Endothelial cell of umbilical vein (primary cell): ENCODE results near the gene ZNF687. TPM values are rescaled to one million over a fixed set of nuclear protein-coding genes. Genes with fewer than 3 reads are reported as not detected.

ENCODE experiments used
- BruUV-seq: library from RNA; stranded (reverse); fragments of 400-500 nt; replicated peaks from 2 replicates; lab custom pipeline; 2021; lab: Mats Ljungman, UMichigan
- CTCF ChIA-PET: fragments of 300-600, 350-600 bp; sonication (Branson Sonifier 250); formaldehyde crosslinking; loops from one replicate; lab custom pipeline; 2021; ENCODE audit warnings: antibody characterized with exemption, inconsistent platforms; lab: Charles Lee
- POLR2A ChIA-PET: fragments of 300-600, 350-600 bp; sonication (Branson Sonifier 250); formaldehyde crosslinking; loops from one replicate; lab custom pipeline; 2021; ENCODE audit warnings: antibody characterized with exemption, inconsistent platforms; lab: Charles Lee
- DNase-seq: peaks from one replicate; pipeline ENCODE4 v3.0.0-alpha.2; 2011; ENCODE audit warnings: low read depth, low spot score
- FAIRE-seq: peaks from 2 replicates; lab custom pipeline; 2011; peaks lifted over from hg19 to GRCh38; lab: Jason Lieb, UNC
- H2AFZ ChIP-seq: 2 replicates; pipeline ENCODE4 v1.6.0; 2012; ENCODE audit warnings: low read depth, low read length, control low read depth, inconsistent platforms
- H3K27ac ChIP-seq: 2 replicates; pipeline ENCODE4 v1.5.1; 2011; ENCODE audit warnings: low read depth, mild to moderate bottlenecking, control low read depth, low read length, moderate library complexity; ENCODE audit not compliant: insufficient read depth
- H3K27me3 ChIP-seq, 2 experiments: 2 replicates each; pipeline versions ENCODE4 v1.6.0 to v1.6.1; 2011; ENCODE audit warnings: low read length in 2 of 2, mixed read lengths in 1 of 2; ENCODE audit not compliant: control insufficient read depth in 2 of 2, insufficient read depth in 2 of 2
- H3K36me3 ChIP-seq, 2 experiments: 2 replicates in 1 of 2; 3 replicates in 1 of 2; pipeline ENCODE4 v1.5.1; 2011; ENCODE audit warnings: low read length in 2 of 2, mild to moderate bottlenecking in 1 of 2, moderate library complexity in 1 of 2; ENCODE audit not compliant: control insufficient read depth in 2 of 2, insufficient read depth in 2 of 2; ENCODE audit errors: extremely low read depth in 1 of 2
- H3K4me1 ChIP-seq: 3 replicates; pipeline ENCODE4 v1.5.1; 2011; ENCODE audit warnings: mild to moderate bottlenecking, low read length; ENCODE audit not compliant: control insufficient read depth, insufficient read depth; ENCODE audit errors: extremely low read depth
- H3K4me2 ChIP-seq: 2 replicates; pipeline ENCODE4 v1.6.1; 2011; ENCODE audit warnings: low read length, control low read depth, mixed read lengths; ENCODE audit not compliant: insufficient read depth
- H3K4me3 ChIP-seq, 3 experiments: fragments of 200-600 bp in 1 of 3; sonication (generic), shearing (Covaris generic) in 1 of 3; replicated peaks in 1 of 3; 2 replicates each; pipeline ENCODE4 v1.5.1; 2011 to 2016; ENCODE audit warnings: control low read depth in 3 of 3, low read length in 3 of 3, mild to moderate bottlenecking in 2 of 3, inconsistent platforms in 1 of 3, low read depth in 1 of 3, moderate library complexity in 1 of 3; ENCODE audit not compliant: insufficient read depth in 1 of 3
- H3K79me2 ChIP-seq: 2 replicates; pipeline ENCODE4 v1.6.0; 2012; ENCODE audit warnings: low read length, inconsistent platforms; ENCODE audit not compliant: control insufficient read depth, insufficient read depth
- H3K9ac ChIP-seq: replicated peaks from 2 replicates; pipeline ENCODE3; 2011; ENCODE audit warnings: low read length, control low read depth; ENCODE audit not compliant: insufficient read depth; ENCODE audit errors: extremely low read depth
- H3K9me1 ChIP-seq: replicated peaks from 3 replicates; pipeline ENCODE4 v1.6.0; 2011; ENCODE audit warnings: mild to moderate bottlenecking, low read length; ENCODE audit not compliant: control insufficient read depth, insufficient read depth; ENCODE audit errors: extremely low read depth
- H3K9me3 ChIP-seq: replicated peaks from 2 replicates; pipeline ENCODE4 v1.5.1; 2012; ENCODE audit warnings: low read length, inconsistent platforms; ENCODE audit not compliant: control insufficient read depth, insufficient read depth
- H4K20me1 ChIP-seq: replicated peaks from 2 replicates; pipeline ENCODE3; 2011; ENCODE audit warnings: mild to moderate bottlenecking, low read length; ENCODE audit not compliant: control insufficient read depth, insufficient read depth; ENCODE audit errors: extremely low read depth
- CTCF ChIP-seq, 2 donors: IDR thresholded peaks; 1 replicate in 1 of 2; 2 replicates in 1 of 2; pipeline ENCODE4 v1.5.1; 2011; ENCODE audit warnings: low read length in 2 of 2, mild to moderate bottlenecking in 2 of 2, moderate library complexity in 2 of 2, control low read depth in 1 of 2, inconsistent platforms in 1 of 2, low read depth in 1 of 2; ENCODE audit not compliant: insufficient read depth in 1 of 2; ENCODE audit errors: extremely low read depth in 1 of 2
- EZH2 ChIP-seq: IDR thresholded peaks from 2 replicates; pipeline ENCODE4 v1.6.1; 2012; ENCODE audit warnings: borderline replicate concordance, low read depth, mild to moderate bottlenecking, moderate library complexity, low read length, inconsistent platforms; ENCODE audit not compliant: severe bottlenecking
- MYC ChIP-seq: IDR thresholded peaks from one replicate; pipeline ENCODE4 v1.6.1; 2011; ENCODE audit warnings: mild to moderate bottlenecking, low read depth, low read length
- POLR2AphosphoS5 ChIP-seq: IDR thresholded peaks from 2 replicates; pipeline ENCODE4 v1.6.1; 2012; ENCODE audit warnings: low read depth, mild to moderate bottlenecking, control low read depth, low read length, moderate library complexity; ENCODE audit not compliant: insufficient read depth
- dilution Hi-C: fragments of 300-500 bp; cut with MboI; formaldehyde crosslinking; loops from one replicate; pipeline ENCODE4 v1.15.0; 2019; ENCODE audit warnings: low sequenced_read_pairs; ENCODE audit not compliant: extremely low pct_ligation_motif_present
- intact Hi-C: fragments of 100-400 bp; cut with micrococcal nuclease; formaldehyde crosslinking; loops from one replicate; pipeline ENCODE4 v1.10.0; 2022
- polyA plus RNA-seq, 4 experiments: library from polyadenylated mRNA; depleted of rRNA in 3 of 4; stranded (reverse) in 3 of 4; unstranded in 1 of 4; fragments of >200 nt; gene quantifications; 2 replicates each; pipeline versions ENCODE4 v1.2.1 to v1.2.3, GENCODE V29; 2011 to 2012; ENCODE audit warnings: missing spikeins in 1 of 4
- total RNA-seq: library from RNA; stranded (reverse); gene quantifications from 2 replicates; pipeline ENCODE4 v1.2.3, GENCODE V29; 2021

The ZNF687 gene
- total and polyA plus RNA-seq, 2 donors (not counting 3 experiments of a cell fraction or from before 2014, with no cell fraction given): 17.9 to 20.1 TPM

DNA sequence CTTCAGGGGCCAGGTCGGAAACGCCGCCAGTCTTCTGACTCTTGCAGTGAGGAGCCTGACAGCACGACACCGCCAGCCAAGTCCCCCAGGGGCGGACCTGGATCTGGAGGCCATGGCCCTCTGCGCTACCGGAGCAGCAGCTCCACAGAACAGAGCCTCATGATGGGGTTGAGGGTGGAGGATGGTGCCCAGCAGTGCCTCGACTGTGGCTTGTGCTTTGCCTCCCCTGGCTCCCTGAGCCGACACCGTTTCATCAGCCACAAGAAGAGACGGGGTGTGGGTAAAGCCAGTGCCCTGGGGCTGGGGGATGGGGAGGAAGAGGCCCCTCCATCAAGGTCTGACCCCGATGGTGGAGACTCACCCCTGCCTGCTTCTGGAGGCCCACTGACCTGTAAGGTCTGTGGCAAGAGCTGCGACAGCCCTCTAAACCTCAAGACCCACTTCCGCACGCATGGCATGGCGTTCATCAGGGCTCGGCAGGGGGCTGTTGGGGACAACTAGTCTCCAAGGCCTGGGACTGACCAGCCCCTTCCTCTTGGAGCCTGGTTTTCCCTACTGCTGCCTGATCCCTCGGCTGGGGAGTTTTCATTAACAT, 8.7 kb downstream of the ZNF687 start:
- intact Hi-C loops: no loop called here
- no peak overlapping the region for H3K9ac ChIP-seq
- ChIA-PET POLR2A (no interaction called here), CTCF (interaction anchor here (1.3 kb wide), 1 partner anchor 50 kb away, joined by 3 read pairs; no protein-coding TSS in a partner anchor)
- dilution Hi-C loops: no loop called here
- H3K79me2 ChIP-seq: no peaks in the 10 kb centered on the region
- FAIRE-seq (no peak), DNase-seq (no peak)
- no peak overlapping the region for H2AFZ ChIP-seq
- no peaks in the 10 kb centered on the region for H3K9me1 ChIP-seq
- H3K27ac ChIP-seq: no peak overlapping the region
- peaks cover 11 to 77% of the 10 kb centered on the region in 2 experiments for H3K36me3 ChIP-seq
- no peaks in the 10 kb centered on the region for H3K27me3 ChIP-seq
- no peak overlapping the region for H3K4me2 ChIP-seq
- no peak overlapping the region for H3K4me3 ChIP-seq
- H3K9me3 ChIP-seq: no peaks in the 10 kb centered on the region
- H4K20me1 ChIP-seq: no peaks in the 10 kb centered on the region
- H3K4me1 ChIP-seq: no peaks in the 10 kb centered on the region
- no peak for TF ChIP-seq EZH2
- TF ChIP-seq MYC: no peak
- TF ChIP-seq CTCF (IDR thresholded peaks at IDR 0.05; ENCODE audit: extremely low read depth in 1 of 2, insufficient read depth in 1 of 2, low read depth in 1 of 2, low read length in 2 of 2): no peak
- peak; percentile 19 for TF ChIP-seq POLR2AphosphoS5
- BruUV-seq: no TSS peak
